ENCODE measurements around the gene MLLT3.
"Not testable (repeated sequence)": the region's sequence is repeated elsewhere in the genome, so short reads cannot be mapped to it uniquely, and the experiment has no call there.

The MLLT3 gene

GRCh38 chr9:20594608-20595007 is 27.7 kb downstream of the MLLT3 start:
- no peak for DNase-seq (ENCODE audit: low read depth)

- no peak for DNase-seq (ENCODE audit: low read depth)
These were observed 28.8 kb downstream of the MLLT3 start for GRCh38 chr9:20593537-20593936.

DNA sequence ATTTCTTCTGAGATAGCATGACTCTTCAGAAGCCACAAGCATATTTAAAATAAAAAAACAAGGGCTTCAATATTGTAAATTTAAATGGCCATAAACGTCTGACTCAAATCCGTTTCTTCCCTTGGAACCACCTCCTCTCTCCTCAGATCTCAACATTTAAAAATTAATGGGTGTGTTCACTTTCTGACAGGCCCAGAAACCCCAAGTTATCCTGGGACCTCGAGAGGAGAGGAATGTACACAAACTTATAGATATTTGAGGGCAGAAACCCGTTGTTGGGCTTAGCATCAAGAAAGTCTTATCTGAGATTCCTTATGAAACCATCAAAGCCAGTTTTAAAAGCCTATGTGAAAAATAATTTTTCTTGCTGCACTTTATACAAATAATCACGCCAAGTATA is 29.2 kb downstream of the MLLT3 start:
- DNase-seq (ENCODE audit: low read depth) = no peak

DNA sequence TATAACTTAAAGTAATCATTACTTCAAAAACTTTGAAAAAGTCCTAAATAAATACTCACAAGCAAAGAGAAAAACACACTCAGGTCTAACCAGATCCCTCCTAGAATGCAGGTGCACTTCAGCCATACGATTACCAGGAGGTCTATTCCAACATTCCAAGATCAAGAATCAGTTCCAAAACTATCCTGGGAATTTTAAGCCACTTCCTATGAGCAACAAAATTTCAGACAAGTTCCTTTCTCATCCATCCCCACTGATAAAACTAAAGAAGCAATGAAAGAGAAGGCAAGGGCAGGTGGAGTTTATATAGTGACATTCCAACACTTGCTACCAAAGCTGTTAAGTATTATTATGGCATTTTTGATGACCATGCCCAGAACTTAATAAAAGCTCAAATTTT is 29.6 kb downstream of the MLLT3 start:
- DNase-seq (ENCODE audit: low read depth) = no peak

DNA sequence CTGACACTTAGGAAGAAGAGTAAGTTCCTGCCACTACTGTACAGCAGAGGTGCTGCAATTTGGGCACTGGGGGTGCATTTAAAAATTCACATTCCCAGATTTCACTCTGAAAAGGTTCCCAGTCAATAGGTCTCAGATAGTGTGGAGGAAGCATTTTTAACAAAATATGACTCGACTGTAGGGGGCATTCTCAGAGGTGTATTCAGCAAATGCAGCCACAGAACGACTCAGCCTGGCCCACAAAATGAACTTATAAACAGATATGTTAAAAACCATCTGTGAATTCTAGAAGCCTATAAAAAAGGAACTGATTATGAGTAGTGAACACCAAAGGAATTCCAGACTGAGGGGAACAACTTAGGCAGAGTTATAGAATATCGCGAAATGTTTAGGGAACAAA is 31.1 kb downstream of the MLLT3 start:
- DNase-seq (ENCODE audit: low read depth) = no peak

- DNase-seq (ENCODE audit: low read depth) = no peak
These were observed 37.2 kb downstream of the MLLT3 start for GRCh38 chr9:20584968-20585643.

DNA sequence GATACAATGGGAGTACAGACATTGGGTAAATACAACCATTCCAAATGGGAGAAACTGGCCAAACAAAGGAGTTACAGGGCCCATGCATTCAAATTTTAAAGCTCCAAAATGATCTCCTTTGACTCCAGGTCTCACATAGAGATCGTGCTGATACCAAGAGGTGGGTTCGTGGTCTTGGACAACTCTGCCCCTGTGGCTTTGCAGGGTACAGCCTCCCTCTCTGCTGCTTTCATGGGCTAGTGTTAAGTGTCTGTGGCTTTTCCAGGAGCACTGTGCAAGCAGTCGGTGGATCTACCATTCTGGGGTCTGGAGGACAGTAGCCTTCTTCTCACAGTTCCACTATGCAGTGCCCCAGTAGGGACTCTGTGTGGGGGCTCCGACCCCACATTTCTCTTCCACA is 39.2 kb downstream of the MLLT3 start:
- DNase-seq (ENCODE audit: low read depth) = not testable (repeated sequence)

DNA sequence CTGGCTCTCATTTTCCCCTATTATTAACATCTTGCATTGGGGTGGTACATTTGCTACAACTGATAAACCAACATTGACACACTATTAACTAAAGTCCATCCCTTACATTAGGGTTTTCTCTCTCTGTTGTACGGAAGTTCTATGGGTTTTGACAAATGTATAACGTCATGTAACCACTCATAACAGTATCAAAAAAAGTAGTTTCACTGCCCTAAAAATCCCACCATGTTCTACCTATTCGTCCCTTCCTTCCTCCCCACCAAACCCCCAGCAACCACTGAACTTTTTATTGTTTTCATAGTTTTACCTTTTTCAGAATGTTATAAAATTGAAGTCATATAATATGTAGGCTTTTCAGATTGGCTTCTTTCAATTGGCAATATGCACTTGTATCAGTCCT is 40.1 kb downstream of the MLLT3 start:
- DNase-seq (ENCODE audit: low read depth) = no peak

GRCh38 chr9:20580673-20581072 is 41.6 kb downstream of the MLLT3 start:
- DNase-seq (ENCODE audit: low read depth) = no peak

DNA sequence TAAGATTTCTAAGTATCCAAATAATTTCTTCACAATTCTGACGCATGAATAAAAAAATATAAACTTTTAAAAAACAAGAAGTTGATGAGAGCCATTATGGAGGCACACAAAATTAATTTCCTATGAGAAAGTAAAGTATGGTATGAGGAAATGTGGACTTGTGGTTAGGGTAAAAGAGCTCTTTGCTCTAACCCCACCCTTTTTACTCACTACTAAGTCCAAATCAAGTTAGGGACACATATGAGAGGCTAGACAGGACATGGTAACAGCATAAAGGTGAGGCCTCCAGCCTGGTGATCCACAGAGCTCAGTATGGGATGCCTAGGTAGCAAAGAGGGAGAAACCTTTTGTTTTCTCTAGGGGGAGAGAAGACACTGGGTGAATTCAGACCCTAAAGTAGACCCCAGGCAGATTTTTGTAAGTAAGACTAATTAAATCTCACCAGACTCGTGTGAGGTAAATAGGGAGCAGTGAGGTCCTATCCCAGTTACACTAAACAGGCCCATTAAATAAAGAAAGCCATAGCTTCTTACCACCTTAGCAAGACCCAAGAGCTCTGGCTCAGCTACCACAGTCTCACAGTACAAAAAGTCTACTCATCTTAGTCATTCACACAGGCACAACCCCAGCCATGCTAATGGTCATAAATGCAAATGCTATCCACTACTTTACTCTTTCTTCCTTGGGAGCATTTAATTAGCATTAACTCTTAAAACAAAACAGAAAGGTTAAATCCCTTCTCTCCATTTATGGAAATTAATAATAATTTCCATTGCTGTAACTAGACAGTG is 42.6 kb downstream of the MLLT3 start:
- DNase-seq (ENCODE audit: low read depth) = no peak

- DNase-seq (ENCODE audit: low read depth) = no peak
These were observed 49.3 kb downstream of the MLLT3 start for GRCh38 chr9:20573023-20573422.

GRCh38 chr9:20570756-20571155 is 51.5 kb downstream of the MLLT3 start:
- DNase-seq (ENCODE audit: low read depth) = no peak

- no peak for DNase-seq (ENCODE audit: low read depth)
These were observed 52.2 kb downstream of the MLLT3 start for GRCh38 chr9:20570087-20570486.

GRCh38 chr9:20569525-20569924 is 52.8 kb downstream of the MLLT3 start:
- DNase-seq (ENCODE audit: low read depth) = no peak

GRCh38 chr9:20568400-20568799 is 53.9 kb downstream of the MLLT3 start:
- DNase-seq (ENCODE audit: low read depth) = no peak

GRCh38 chr9:20566401-20566800 is 55.9 kb downstream of the MLLT3 start:
- DNase-seq (ENCODE audit: low read depth) = no peak

DNA sequence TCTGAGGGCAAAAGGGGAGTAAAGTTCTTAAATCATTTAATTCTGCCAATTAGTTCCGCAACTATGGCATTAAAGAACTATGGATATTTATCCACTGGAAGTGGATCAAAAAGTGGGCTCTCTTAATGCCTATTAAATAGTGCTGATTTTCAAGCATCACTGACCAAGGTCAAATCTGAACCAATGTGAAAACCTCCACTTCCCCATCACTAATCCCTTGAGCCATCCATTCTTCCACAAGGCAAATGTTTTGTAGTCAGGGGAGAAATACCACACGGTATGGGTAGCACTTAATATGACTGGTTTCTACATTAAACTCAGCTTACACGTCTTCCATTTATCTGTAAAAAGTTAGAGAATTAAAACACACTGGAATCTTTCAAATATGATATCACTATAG is 57.6 kb downstream of the MLLT3 start:
- no peak for DNase-seq (ENCODE audit: low read depth)

GRCh38 chr9:20563917-20564316 is 58.4 kb downstream of the MLLT3 start:
- no peak for DNase-seq (ENCODE audit: low read depth)

DNA sequence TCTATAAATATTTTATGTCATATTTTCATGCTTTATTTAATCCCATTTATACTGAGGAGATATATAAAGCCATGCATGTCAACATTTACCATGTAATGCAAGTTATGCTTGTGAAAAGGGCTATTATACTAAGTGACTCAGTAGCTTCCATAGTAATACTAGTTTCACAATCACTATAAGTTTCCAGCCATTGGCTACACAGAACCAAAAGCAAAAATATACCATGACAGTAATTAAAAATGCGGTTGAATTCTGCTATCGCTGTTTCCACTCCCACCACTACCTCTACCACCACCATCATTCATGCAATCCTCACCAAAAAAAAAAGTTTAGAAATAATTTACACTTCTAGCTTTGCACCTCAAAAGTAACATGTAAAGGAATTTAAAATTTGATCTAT is 60.2 kb downstream of the MLLT3 start:
- DNase-seq (ENCODE audit: low read depth) = no peak

DNA sequence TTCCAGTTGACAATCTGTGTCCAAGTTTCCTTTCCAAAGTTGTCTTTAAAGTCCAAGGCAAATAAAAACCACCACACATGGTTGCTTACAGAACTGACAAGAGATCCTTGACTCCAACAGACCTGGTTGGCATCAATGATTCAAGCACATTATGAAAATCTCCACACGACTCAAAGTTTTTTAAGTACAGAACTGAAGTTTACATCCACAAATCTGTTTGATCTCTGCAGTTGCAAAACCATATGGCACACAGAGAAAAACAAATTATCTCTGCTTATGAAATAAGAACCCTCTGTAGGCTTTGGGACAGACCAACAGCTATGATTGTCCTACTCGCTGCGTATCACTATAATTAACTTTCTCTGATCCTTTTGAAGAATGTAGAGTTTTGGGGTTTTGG is 60.8 kb downstream of the MLLT3 start:
- no peak for DNase-seq (ENCODE audit: low read depth)

DNA sequence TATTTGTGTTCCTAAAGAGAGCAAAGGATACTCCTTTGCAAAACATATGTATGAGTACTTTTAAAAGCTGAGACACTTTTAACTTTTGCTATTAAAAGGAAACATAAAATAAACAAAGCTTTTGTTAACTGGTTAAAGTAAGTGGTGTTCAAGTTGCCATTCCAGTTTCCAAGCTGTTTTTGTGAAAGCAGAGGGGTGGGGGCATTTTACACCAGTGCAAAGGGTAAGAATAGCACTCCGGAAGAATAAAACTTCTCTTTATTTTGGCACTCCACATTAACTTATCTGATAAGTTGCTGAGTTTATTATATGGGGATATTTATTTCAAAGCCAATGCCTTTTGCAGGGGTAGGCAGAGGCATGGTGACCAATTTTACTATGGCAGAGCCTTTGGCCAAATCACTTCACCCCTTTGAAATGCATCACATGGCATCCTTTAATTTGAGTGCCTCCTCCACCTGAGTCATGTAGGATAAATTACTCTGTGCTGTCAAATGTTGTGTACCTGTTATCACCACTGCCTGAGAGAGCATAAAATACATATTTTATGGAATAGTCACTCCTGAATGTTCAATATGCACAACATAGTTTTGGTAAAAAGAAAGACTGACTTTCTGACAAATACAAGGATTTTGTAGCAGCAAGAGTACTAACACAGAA is 62.9 kb downstream of the MLLT3 start:
- no peak for DNase-seq (ENCODE audit: low read depth)

- no peak for DNase-seq (ENCODE audit: low read depth)
These were observed 63.7 kb downstream of the MLLT3 start for GRCh38 chr9:20558566-20559016.

GRCh38 chr9:20557890-20558565 is 64.3 kb downstream of the MLLT3 start:
- no peak for DNase-seq (ENCODE audit: low read depth)
